Measurements from ENCODE around the gene DCC. TPM values are rescaled to one million over a fixed set of nuclear protein-coding genes. Genes with fewer than 3 reads are reported as not detected.

The DCC gene
- polyA plus RNA-seq (2011; rRNA removed) (0.11 and 0.12 TPM in 2 replicates), polyA plus RNA-seq (2017; fragmentation: RNase III; extraction: RNeasy Plus Mini Kit Qiagen cat#74134 plus additional on column Dnase treatment) (not detected in 3 replicates), polyA minus RNA-seq (2011; rRNA and poly(A)+ RNA removed) (0.15 and 0.45 TPM in 2 replicates)
- polyA plus RNA-seq (2012; cell fraction: cytosol; rRNA removed) = 0.01 TPM in 1 of 2 replicates, not detected in the other
- polyA plus RNA-seq (2012; cell fraction: nucleus; rRNA removed) = not detected in 2 replicates

GRCh38 chr18:52339891-52340371, at the start of gene DCC:
TSS of gene DCC (plus strand) at chr18:52340197. CDS start at chr18:52340788, 591 bp downstream.
- ChIA-PET CTCF (interaction anchor here (0.6 to 4.0 kb wide), 12 partner anchors 22 to 378 kb away, joined by 3 to 24 read pairs (median 4); no protein-coding TSS in a partner anchor), POLR2A (no interaction called here)
- no peak for FAIRE-seq
- WGBS (ENCODE audit: missing lambda C conversion rate) = 10% methylated on average over 23 of the region's 27 CpGs
- no peak for TF ChIP-seq RFX5 (IDR thresholded peaks at IDR 0.05)
- TF ChIP-seq ZFP36 (IDR thresholded peaks at IDR 0.05; ENCODE audit: borderline replicate concordance, partially characterized antibody) = no peak
- TF ChIP-seq BHLHE40 (IDR thresholded peaks at IDR 0.05; ENCODE audit: low read depth, low read length) = no peak
- no peak for TF ChIP-seq RCOR1 (IDR thresholded peaks at IDR 0.05; ENCODE audit: low read depth, low read length)
- TF ChIP-seq SMC3 (IDR thresholded peaks at IDR 0.05) = peak; percentile 74
- TF ChIP-seq HMGXB4 (CRISPR knock-in tag; IDR thresholded peaks at IDR 0.05; ENCODE audit: borderline replicate concordance) = no peak
- TF ChIP-seq FOSL2 (IDR thresholded peaks at IDR 0.05) = no peak
- TF ChIP-seq FOSL2 (CRISPR knock-in tag; IDR thresholded peaks at IDR 0.05) = no peak
- TF ChIP-seq RAD21 (conservative IDR thresholded peaks at IDR 0.05 in 1 of 2, IDR thresholded peaks at IDR 0.05 in 1 of 2) = peak; percentile 64 to 66
- TF ChIP-seq CTCF (IDR thresholded peaks at IDR 0.05) = peak; percentile 44
- TF ChIP-seq SREBF2 (IDR thresholded peaks at IDR 0.05) = no peak
- TF ChIP-seq RNF2 (IDR thresholded peaks at IDR 0.05; ENCODE audit: borderline replicate concordance, low read depth) = no peak
- no peak for TF ChIP-seq MAX (IDR thresholded peaks at IDR 0.05)
- no peak for TF ChIP-seq FOXS1 (CRISPR knock-in tag; IDR thresholded peaks at IDR 0.05)
- TF ChIP-seq RARB (CRISPR knock-in tag; IDR thresholded peaks at IDR 0.05) = no peak
- no peak for TF ChIP-seq REST (IDR thresholded peaks at IDR 0.05)
- TF ChIP-seq NFE2L2 (conservative IDR thresholded peaks at IDR 0.05; ENCODE audit: low read length) = no peak
- Histone ChIP-seq H3K4me1 (0 out of 3 replicates have a peak, but pooled peaks cover 9% of the 10 kb centered on the region), H3K4me3 (peak within 1 kb of the TSS; percentile 40), H3K4me2 (peak within 1 kb of the TSS; percentile 76), H3K9me3 (no peaks in the 10 kb centered on the region), H3K27ac (no peak within 1 kb of the TSS)
- DNase-seq (ENCODE audit: low read depth in 1 of 2, low spot score in 1 of 2) = peak; percentile 35 to 77
- ATAC-seq = peak; percentile 87 to 91

- Histone ChIP-seq H3K4me3 (no peak overlapping the region), H3K4me1 (no peaks in the 10 kb centered on the region), H3K27ac (no peak overlapping the region), H3K9me3 (no peaks in the 10 kb centered on the region), H3K4me2 (no peak overlapping the region)
- ATAC-seq = no peak
- no peak for FAIRE-seq
- 4% methylated on average over 2 of the region's 2 CpGs for WGBS (ENCODE audit: missing lambda C conversion rate)
- no peak for DNase-seq (ENCODE audit: low read depth in 1 of 2, low spot score in 1 of 2)
- no peak for TF ChIP-seq MAFK (IDR thresholded peaks at IDR 0.05; ENCODE audit: partially characterized antibody)
- TF ChIP-seq HDAC2 (IDR thresholded peaks at IDR 0.05) = no peak
- no peak for TF ChIP-seq JUNB (IDR thresholded peaks at IDR 0.05)
- TF ChIP-seq REST (IDR thresholded peaks at IDR 0.05) = no peak
- no peak for TF ChIP-seq KDM5A (IDR thresholded peaks at IDR 0.05)
- CTCF ChIA-PET = interaction anchor here (0.6 kb wide), 1 partner anchor 360 kb away, joined by 3 read pairs; no protein-coding TSS in a partner anchor
- POLR2A ChIA-PET = no interaction called here
Observed at GRCh38 chr18:52310651-52311050, 29.3 kb upstream of the DCC start.

All from A549 (cell line).